ENCODE data around the gene NUDT4. TPM values are rescaled to one million over a fixed set of nuclear protein-coding genes. Genes with fewer than 3 reads are reported as not detected.
A peak's percentile ranks its signal among the peaks of the same experiment; 100 is the strongest.

NUDT4 gene
- total RNA-seq, 1 experiment from 2014 or later, result 236 TPM

- POLR2A ChIA-PET, result interaction anchor here (0.5 to 0.9 kb wide), 3 partner anchors 432 to 596 kb away, joined by 4 read pairs; no protein-coding TSS in a partner anchor
- intact Hi-C loops (cut with micrococcal nuclease; ENCODE audit: unreplicated experiment), result loop anchor here (1.0 kb wide), 2 partner anchors 432 to 634 kb away; no protein-coding TSS in a partner anchor
- BruUV-seq (replicated peaks), result no TSS peak
- H3K4me3 Mint-ChIP-seq (ENCODE audit: unreplicated experiment), result no peak overlapping the region
- CTCF ChIA-PET, result interaction anchor here (0.6 to 1.6 kb wide), 8 partner anchors 10 to 1275 kb away, joined by 3 to 8 read pairs (median 4); partner anchors contain the start of gene EEA1
- no peak overlapping the region for H3K27ac Mint-ChIP-seq (ENCODE audit: unreplicated experiment)
- H3K4me3 ChIP-seq (ENCODE audit: low read depth, low read length), result no peak overlapping the region
- DNase-seq, result no peak
- peaks cover 16% of the 10 kb centered on the region for H3K36me3 Mint-ChIP-seq (ENCODE audit: insufficient read depth, unreplicated experiment)
- H3K4me1 ChIP-seq, result peaks cover 4% of the 10 kb centered on the region; the same call in 1 of the 2 replicates
- H3K4me1 Mint-ChIP-seq (ENCODE audit: low read depth, unreplicated experiment), result peaks cover 16% of the 10 kb centered on the region
- TF ChIP-seq, protein P1, sequence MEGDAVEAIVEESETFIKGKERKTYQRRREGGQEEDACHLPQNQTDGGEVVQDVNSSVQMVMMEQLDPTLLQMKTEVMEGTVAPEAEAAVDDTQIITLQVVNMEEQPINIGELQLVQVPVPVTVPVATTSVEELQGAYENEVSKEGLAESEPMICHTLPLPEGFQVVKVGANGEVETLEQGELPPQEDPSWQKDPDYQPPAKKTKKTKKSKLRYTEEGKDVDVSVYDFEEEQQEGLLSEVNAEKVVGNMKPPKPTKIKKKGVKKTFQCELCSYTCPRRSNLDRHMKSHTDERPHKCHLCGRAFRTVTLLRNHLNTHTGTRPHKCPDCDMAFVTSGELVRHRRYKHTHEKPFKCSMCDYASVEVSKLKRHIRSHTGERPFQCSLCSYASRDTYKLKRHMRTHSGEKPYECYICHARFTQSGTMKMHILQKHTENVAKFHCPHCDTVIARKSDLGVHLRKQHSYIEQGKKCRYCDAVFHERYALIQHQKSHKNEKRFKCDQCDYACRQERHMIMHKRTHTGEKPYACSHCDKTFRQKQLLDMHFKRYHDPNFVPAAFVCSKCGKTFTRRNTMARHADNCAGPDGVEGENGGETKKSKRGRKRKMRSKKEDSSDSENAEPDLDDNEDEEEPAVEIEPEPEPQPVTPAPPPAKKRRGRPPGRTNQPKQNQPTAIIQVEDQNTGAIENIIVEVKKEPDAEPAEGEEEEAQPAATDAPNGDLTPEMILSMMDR (IDR thresholded peaks at IDR 0.05; ENCODE audit: insufficient read depth in 1 of 2, low read depth in 1 of 2, low read length in 1 of 2, severe bottlenecking in 1 of 2, unreplicated experiment in 1 of 2), result peak; percentile 50 to 68
- no peaks in the 10 kb centered on the region for H3K9me3 ChIP-seq
- H3K27me3 ChIP-seq (replicated peaks; ENCODE audit: control insufficient read depth, insufficient read depth, low read length), result no peaks in the 10 kb centered on the region
- H3K36me3 ChIP-seq (ENCODE audit: control insufficient read depth, insufficient read depth, low read length), result no peaks in the 10 kb centered on the region
- no peaks in the 10 kb centered on the region for H3K27me3 Mint-ChIP-seq (ENCODE audit: insufficient read depth, unreplicated experiment)
- no peaks in the 10 kb centered on the region for H3K9me3 Mint-ChIP-seq (ENCODE audit: unreplicated experiment)
Observed at GRCh38 chr12:93419388-93420034, 41.8 kb downstream of the NUDT4 start.

- Mint-ChIP-seq H3K27ac (ENCODE audit: unreplicated experiment) (no peak overlapping the region), H3K9me3 (ENCODE audit: unreplicated experiment) (no peaks in the 10 kb centered on the region), H3K36me3 (ENCODE audit: insufficient read depth, unreplicated experiment) (peaks cover 12% of the 10 kb centered on the region), H3K27me3 (ENCODE audit: insufficient read depth, unreplicated experiment) (no peaks in the 10 kb centered on the region), H3K4me1 (ENCODE audit: low read depth, unreplicated experiment) (peaks cover 19% of the 10 kb centered on the region), H3K4me3 (ENCODE audit: unreplicated experiment) (no peak overlapping the region)
- Histone ChIP-seq H3K4me3 (ENCODE audit: low read depth, low read length) (no peak overlapping the region), H3K4me1 (peaks cover 4% of the 10 kb centered on the region; the same call in 1 of the 2 replicates), H3K27me3 (replicated peaks; ENCODE audit: control insufficient read depth, insufficient read depth, low read length) (no peaks in the 10 kb centered on the region), H3K36me3 (ENCODE audit: control insufficient read depth, insufficient read depth, low read length) (no peaks in the 10 kb centered on the region), H3K9me3 (no peaks in the 10 kb centered on the region)
- no TSS peak for BruUV-seq (replicated peaks)
- no peak for DNase-seq
- POLR2A ChIA-PET, result no interaction called here
- CTCF ChIA-PET, result no interaction called here
- TF ChIP-seq, protein P1 (IDR thresholded peaks at IDR 0.05; ENCODE audit: insufficient read depth in 1 of 2, low read depth in 1 of 2, low read length in 1 of 2, severe bottlenecking in 1 of 2, unreplicated experiment in 1 of 2), result no peak
- intact Hi-C loops (cut with micrococcal nuclease; ENCODE audit: unreplicated experiment), result no loop called here
Observed at GRCh38 chr12:93422050-93422449, 44.3 kb downstream of the NUDT4 start.

DNA sequence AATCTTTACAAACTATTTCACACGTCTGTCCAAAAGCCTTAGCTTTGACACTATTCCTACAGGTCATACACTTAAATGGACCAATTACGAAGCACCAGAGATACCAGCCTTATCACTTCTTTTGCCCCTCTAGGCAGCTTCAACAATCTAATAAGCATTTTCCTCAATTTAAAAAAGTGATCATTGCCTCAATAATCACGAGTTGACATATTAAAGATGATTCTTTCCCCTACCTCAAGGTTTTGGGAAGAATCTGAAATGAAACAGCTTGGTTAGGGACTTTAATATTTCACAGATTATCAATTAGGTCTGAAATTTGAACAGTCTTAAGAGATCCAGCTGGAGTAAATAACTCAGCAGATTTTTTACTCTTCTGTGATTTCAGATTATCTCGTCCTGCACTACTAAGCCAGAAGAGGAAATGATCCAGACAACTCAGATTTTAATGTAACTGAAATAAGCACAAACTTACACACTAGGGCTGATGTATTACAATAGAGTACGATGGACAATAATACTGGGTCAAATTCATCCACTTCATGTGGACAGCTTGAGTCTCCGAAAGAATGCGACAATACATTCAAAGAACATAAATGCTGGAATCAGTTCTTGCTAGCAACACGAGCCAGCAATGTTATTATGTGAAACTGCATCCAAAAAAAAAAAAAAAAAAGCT lies 48.1 kb downstream of the NUDT4 start:
- H3K27me3 Mint-ChIP-seq (ENCODE audit: insufficient read depth, unreplicated experiment), result no peaks in the 10 kb centered on the region
- POLR2A ChIA-PET, result no interaction called here
- no peak overlapping the region for H3K27ac Mint-ChIP-seq (ENCODE audit: unreplicated experiment)
- H3K9me3 ChIP-seq, result no peaks in the 10 kb centered on the region
- H3K36me3 Mint-ChIP-seq (ENCODE audit: insufficient read depth, unreplicated experiment), result peaks cover 18% of the 10 kb centered on the region
- TF ChIP-seq, protein P1 (IDR thresholded peaks at IDR 0.05; ENCODE audit: insufficient read depth in 1 of 2, low read depth in 1 of 2, low read length in 1 of 2, severe bottlenecking in 1 of 2, unreplicated experiment in 1 of 2), result no peak
- H3K27me3 ChIP-seq (replicated peaks; ENCODE audit: control insufficient read depth, insufficient read depth, low read length), result no peaks in the 10 kb centered on the region
- H3K4me3 ChIP-seq (ENCODE audit: low read depth, low read length), result no peak overlapping the region
- CTCF ChIA-PET, result interaction anchor here (0.7 kb wide), 1 partner anchor 785 kb away, joined by 3 read pairs; no protein-coding TSS in a partner anchor
- BruUV-seq (replicated peaks), result no TSS peak
- no peak for DNase-seq
- no peak overlapping the region for H3K4me3 Mint-ChIP-seq (ENCODE audit: unreplicated experiment)
- no peaks in the 10 kb centered on the region for H3K36me3 ChIP-seq (ENCODE audit: control insufficient read depth, insufficient read depth, low read length)
- no peaks in the 10 kb centered on the region for H3K9me3 Mint-ChIP-seq (ENCODE audit: unreplicated experiment)
- peaks cover 6% of the 10 kb centered on the region; the same call in 1 of the 2 replicates for H3K4me1 ChIP-seq
- intact Hi-C loops (cut with micrococcal nuclease; ENCODE audit: unreplicated experiment), result no loop called here
- peaks cover 32% of the 10 kb centered on the region for H3K4me1 Mint-ChIP-seq (ENCODE audit: low read depth, unreplicated experiment)
